SIG-M5 treated with dmso at 0.1 percent for 504 hours (cell line): Measurements from ENCODE around the gene SAXO1.

Experiments used
- DNase-seq: peaks from one replicate; lab custom pipeline; 2025; ENCODE audit not compliant: unreplicated experiment; lab: John Stamatoyannopoulos, UW

Gene SAXO1

GRCh38 chr9:18887546-18887945, 145.5 kb downstream of the SAXO1 start:
- DNase-seq = no peak

DNA sequence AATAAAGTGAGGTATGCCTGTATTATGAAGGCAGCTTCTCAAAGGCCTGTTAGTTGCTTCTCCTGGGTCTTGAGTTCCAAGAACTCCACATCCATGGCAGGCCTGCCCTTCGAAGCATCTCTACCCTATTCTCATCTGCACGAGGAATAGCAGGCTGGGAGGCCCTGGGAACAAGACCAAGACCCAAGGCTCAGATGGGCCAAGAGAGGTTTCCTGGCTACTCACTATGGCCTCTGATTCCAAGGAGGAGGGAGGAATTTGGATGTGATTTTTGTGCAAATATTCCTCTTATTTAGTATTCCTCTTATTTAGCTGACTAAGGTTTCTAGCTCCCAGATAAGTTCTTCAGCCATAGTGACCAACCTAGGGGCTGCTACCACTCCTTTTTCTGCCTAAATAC, 151.3 kb downstream of the SAXO1 start:
- no peak for DNase-seq

DNA sequence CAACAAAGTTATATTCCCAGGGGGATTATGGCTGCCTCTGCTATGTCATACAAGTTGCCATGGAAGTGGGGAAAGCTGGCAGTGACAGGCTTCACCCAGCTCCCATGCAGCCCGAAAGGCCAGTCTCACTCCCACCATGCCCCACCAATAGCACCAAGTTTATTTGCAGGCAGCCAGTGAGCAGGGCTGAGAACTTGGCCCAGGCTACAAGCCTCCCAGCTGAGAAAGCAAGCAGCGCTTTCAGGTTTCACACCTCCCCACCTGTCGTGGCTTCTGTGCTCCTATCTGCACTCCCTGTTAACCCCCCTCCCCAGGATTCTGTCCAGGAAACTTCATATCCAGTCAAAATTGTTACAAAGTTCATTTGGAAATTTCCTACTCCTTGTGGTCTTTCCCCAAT, 155.0 kb downstream of the SAXO1 start:
- DNase-seq = no peak
